MM.1S (cell line): ENCODE results near the gene KIZ.

ENCODE experiments used
- EZH2 ChIP-seq: fragments of 300-600 bp; sonication (generic); optimal IDR thresholded peaks from 2 replicates; pipeline ENCODE3; 2017; ENCODE audit warnings: low read depth, mild to moderate bottlenecking, antibody characterized with exemption, low read length, mixed read lengths
- TF ChIP-seq, protein P1 (sequence below): fragments of 300-600 bp; sonication (generic); IDR thresholded peaks from 2 replicates; pipeline ENCODE4 v1.5.1; 2016; ENCODE audit warnings: antibody characterized with exemption, low read length, mixed read lengths

DNA sequence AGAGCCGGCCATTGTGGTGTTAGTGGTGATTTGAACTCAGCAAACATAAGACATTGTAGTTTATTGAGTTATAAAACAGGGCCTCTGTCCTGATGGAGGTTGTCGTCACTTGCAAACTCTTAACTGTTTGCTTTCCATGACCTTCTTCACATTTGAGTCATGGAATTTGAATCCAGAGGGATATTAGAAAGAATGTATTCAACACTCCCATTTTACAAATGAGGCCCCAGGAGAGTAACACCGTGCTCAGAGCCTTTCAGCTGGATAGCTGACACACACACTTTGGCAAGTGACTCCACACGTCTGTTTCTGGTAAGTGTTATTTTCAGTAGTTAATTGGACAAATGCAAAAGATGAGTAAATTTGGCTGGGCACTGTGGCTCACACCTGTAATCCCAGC, 104.8 kb downstream of the KIZ start:
- TF ChIP-seq EZH2: no peak
- TF ChIP-seq, protein P1, sequence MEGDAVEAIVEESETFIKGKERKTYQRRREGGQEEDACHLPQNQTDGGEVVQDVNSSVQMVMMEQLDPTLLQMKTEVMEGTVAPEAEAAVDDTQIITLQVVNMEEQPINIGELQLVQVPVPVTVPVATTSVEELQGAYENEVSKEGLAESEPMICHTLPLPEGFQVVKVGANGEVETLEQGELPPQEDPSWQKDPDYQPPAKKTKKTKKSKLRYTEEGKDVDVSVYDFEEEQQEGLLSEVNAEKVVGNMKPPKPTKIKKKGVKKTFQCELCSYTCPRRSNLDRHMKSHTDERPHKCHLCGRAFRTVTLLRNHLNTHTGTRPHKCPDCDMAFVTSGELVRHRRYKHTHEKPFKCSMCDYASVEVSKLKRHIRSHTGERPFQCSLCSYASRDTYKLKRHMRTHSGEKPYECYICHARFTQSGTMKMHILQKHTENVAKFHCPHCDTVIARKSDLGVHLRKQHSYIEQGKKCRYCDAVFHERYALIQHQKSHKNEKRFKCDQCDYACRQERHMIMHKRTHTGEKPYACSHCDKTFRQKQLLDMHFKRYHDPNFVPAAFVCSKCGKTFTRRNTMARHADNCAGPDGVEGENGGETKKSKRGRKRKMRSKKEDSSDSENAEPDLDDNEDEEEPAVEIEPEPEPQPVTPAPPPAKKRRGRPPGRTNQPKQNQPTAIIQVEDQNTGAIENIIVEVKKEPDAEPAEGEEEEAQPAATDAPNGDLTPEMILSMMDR: no peak
